GM19043 (cell line): ENCODE results near the gene GID4.

ENCODE experiments used
- ATAC-seq: cut with Tn5 transposase; IDR thresholded peaks from one replicate; pipeline ENCODE4 v1.9.1; 2021; ENCODE audit warnings: low read depth; ENCODE audit not compliant: unreplicated experiment

The GID4 gene

GRCh38 chr17:18041776-18042175 lies 2.6 kb downstream of the GID4 start:
- no peak for ATAC-seq

GRCh38 chr17:18042983-18043382 lies 3.8 kb downstream of the GID4 start:
- no peak for ATAC-seq

DNA sequence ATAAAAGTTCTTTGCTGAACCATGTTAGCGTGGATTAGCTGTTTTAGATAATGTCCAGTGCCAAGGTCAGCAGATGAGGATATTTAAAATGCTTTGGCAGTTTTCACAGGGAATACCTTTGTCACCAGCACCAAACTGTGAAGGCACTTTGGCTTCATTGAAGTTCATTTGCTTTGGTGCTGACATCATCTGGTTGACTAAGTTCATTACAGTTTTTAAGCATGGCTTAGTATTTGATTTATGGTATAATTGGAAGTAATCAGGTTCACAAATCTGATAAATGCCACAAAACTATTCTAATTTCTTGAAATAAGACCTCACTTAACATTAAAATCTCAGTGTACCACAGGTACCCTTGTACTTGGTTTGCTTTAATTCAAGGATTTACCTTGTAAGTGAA lies 4.3 kb downstream of the GID4 start:
- ATAC-seq: no peak

DNA sequence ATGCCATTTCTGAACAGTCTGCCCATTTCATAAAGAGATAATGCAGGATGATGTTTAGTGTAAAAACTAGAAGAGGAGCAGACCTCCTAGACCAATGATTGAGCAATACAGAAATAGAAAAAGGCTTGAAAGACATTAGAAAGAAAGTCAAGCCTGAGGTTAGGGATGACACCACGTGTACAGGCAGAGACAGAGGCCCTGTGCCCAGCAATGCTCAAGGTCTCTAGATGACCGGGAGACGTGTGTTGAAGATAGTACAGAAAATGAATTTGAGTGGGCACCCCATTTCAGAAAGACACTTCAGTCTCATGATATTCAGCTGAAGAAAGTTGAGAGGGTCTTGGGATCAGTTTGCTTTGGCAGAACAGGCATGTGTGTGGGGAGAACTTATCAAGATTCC lies 5.4 kb downstream of the GID4 start:
- no peak for ATAC-seq

- ATAC-seq: no peak
Observed at GRCh38 chr17:18045691-18046350, 6.6 kb downstream of the GID4 start.

- ATAC-seq: no peak
Observed at GRCh38 chr17:18055597-18055996, 16.4 kb downstream of the GID4 start.

DNA sequence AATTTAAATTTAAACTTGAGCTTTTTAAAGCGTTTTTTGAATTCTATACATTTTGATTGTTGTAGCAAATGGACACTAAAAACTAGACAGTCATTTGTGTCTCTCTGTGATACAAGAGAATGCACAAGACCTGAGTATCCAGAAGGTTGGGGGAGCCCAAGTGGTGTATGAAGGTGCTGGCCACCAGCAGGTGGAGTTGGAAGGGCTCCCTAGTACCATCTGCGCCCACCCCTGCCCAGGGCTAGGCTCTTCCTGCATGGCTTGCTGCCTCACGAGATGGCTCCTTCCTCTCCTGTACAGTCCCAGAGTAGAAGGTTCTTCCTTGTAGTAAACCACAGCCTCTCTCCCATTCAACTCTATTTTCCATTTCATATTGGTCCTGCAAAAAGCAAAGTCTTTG lies 17.0 kb downstream of the GID4 start:
- ATAC-seq: no peak

DNA sequence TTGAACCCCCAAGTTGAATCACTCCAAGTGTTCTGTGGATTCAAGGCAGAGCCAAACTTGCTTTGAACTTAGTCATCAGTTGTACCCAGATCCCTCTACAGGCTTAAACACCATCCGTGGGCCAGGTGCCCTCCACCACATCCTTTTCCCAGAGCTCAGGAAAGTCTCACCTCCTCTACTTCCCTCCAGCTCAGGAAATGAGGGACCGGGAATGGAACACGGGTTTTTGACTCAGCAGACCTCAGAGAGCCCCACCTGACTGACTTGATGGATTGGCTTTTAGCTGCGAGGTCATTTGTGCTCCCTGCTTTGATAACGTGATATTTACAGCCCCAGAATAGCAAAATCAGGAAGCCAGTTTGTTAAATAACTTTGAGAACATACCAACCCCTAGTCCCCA lies 20.1 kb downstream of the GID4 start:
- no peak for ATAC-seq

GRCh38 chr17:18064053-18064452 lies 24.8 kb downstream of the GID4 start:
- ATAC-seq: no peak

DNA sequence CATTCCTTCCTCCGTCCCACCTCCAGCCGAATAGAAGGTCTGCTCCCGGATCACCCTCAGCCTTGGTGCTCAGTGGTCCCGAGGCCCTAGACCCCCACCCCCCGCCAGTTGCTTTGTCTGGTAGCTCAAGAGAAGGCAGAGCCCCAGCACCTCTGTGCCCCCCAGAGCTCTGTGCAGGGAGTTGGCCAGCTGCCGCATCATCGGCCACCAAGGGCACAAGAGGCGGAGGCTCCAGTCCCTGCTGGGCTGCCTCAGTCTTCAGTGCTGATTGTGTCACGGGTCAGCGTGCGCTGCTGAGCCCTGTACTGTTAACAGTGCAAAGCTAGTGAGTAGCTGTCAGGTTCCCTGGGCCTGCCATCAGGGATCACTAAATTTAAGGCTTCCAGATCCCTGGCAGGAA lies 26.3 kb downstream of the GID4 start:
- no peak for ATAC-seq

GRCh38 chr17:18066866-18067265 lies 27.7 kb downstream of the GID4 start:
- ATAC-seq: no peak

- ATAC-seq: no peak
Observed at GRCh38 chr17:18069101-18069500, 29.9 kb downstream of the GID4 start.

- ATAC-seq: no peak
Observed at GRCh38 chr17:18070861-18071340, 31.7 kb downstream of the GID4 start.

- no peak for ATAC-seq
Observed at GRCh38 chr17:18071751-18072150, 32.5 kb downstream of the GID4 start.

DNA sequence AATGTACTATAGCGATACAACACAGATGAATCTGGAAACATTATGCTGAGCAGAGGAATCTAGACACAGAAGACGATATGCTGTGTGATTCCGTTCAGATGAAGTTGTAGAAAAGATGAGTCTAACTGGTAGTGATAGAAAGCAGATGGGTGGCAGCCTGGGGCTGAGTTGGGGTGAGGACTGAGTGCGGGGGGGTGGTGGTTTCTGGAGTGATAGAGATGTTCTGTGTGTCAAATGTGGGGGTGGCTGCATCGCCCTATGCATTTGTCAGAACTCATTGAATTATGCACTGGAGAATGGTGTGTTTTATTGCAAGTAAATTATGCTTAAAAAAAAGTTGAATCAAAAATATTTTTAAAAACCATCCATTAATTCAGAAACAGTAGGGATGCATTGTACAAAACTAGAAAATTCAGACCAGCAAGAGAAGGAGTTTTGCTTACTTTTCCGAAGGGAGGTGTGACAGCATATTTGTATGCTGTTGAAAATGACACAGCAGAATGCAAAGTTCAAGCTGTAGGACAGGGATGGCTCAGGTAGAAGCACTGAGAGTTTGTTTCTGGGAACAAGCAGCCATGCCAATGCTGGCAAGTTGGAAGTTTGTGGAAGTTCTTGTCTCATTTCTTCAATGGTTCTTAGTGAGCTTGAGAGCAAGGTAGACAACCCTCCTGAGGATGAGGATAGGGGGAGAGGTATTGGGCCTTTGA lies 35.5 kb downstream of the GID4 start:
- ATAC-seq: no peak

DNA sequence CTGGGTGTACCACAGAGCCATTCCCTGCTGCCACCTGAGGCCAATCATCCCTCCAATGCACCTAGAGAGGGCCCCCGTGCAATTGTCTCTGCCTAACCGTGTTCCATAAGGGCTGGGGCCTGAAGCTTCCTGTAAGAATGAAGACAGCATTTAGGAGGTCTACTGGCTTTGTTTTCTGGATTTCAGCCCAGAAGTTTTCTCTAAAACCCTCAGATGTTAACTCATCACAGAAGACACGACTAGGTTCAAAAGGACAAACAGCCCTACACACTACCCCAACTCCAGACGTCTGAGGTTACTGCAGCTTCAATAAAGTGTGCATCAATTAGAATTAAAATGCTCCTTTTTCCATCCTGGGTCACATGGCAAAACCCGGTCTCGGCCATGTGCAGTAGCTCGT lies 37.7 kb downstream of the GID4 start:
- no peak for ATAC-seq

DNA sequence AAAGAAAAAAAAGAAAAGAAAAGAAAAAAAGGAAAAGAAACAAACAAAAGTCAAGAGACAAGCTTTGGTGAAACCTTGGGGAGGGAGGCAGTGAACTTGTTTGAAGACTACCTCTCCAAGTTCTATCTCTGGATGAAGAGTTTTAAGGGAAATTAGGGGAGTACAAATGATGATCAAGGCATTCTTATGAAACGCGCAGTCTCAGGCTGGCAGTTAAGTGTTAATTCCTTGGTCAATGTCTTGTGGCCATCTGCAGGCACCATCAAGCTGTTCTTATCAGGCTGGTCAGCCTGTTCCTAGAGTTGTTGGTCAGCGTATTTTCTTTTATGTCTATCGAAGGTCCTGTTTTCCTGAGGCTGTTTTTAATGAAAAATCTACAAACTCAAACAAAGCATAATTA lies 40.3 kb downstream of the GID4 start:
- no peak for ATAC-seq

- ATAC-seq: no peak
Observed at GRCh38 chr17:18084256-18084655, 45.0 kb downstream of the GID4 start.

GRCh38 chr17:18087610-18088491 lies 48.6 kb downstream of the GID4 start, which contains the start of gene DRG2:
Gene DRG2 (plus strand): TSS chr17:18087948. CDS start chr17:18088024, 76 bp downstream.
- ATAC-seq: peak; percentile 68

DNA sequence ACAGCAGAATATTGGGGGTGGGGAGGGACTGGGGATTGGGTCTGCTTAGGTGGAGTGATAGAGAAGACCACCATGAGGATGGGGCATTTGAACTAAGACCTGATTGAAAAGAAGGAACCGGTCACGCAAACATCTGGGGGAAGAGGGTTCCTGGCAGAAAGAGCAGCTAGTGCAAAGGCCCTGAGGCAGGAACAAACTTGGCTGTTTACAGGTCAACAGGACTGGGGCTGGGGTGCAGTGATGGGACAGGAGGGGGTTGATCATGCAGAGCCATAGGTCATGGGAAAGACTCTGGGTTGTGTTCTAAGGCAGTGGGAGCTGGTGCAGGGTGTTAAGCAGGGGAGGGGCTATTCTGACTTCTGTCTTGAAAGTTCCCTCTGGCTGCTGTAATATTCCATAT lies 50.4 kb downstream of the GID4 start:
- ATAC-seq: no peak
